Measurements from ENCODE around the gene F2. TPM values are rescaled to one million over a fixed set of nuclear protein-coding genes. Genes with fewer than 3 reads are reported as not detected.

The F2 gene
- total and polyA plus RNA-seq, 11 donors = 0.08 to 0.18 (median 0.17) TPM; not detected in 8

GRCh38 chr11:46722566-46723358, 3.7 kb downstream of the F2 start:
- ATAC-seq = no peak
- DNase-seq = no peak
- TF ChIP-seq, protein P1, sequence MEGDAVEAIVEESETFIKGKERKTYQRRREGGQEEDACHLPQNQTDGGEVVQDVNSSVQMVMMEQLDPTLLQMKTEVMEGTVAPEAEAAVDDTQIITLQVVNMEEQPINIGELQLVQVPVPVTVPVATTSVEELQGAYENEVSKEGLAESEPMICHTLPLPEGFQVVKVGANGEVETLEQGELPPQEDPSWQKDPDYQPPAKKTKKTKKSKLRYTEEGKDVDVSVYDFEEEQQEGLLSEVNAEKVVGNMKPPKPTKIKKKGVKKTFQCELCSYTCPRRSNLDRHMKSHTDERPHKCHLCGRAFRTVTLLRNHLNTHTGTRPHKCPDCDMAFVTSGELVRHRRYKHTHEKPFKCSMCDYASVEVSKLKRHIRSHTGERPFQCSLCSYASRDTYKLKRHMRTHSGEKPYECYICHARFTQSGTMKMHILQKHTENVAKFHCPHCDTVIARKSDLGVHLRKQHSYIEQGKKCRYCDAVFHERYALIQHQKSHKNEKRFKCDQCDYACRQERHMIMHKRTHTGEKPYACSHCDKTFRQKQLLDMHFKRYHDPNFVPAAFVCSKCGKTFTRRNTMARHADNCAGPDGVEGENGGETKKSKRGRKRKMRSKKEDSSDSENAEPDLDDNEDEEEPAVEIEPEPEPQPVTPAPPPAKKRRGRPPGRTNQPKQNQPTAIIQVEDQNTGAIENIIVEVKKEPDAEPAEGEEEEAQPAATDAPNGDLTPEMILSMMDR (IDR thresholded peaks at IDR 0.05) = no peak
- TF ChIP-seq POLR2A (IDR thresholded peaks at IDR 0.05) = no peak
- H3K9me3 ChIP-seq = no peaks in the 10 kb centered on the region
- H3K36me3 ChIP-seq = no peaks in the 10 kb centered on the region
- H3K4me1 ChIP-seq = no peaks in the 10 kb centered on the region
- H3K27me3 ChIP-seq = no peaks in the 10 kb centered on the region
- intact Hi-C loops (cut with DNase I) = no loop called here
- H3K27ac ChIP-seq = no peak overlapping the region
- 91 to 96% (median 93%) methylated on average over 11 of the region's 11 CpGs for WGBS, 4 donors
- H3K4me3 ChIP-seq = no peak overlapping the region

- no peaks in the 10 kb centered on the region for H3K27me3 ChIP-seq
- intact Hi-C loops (cut with DNase I) = no loop called here
- WGBS, 4 donors = 85 to 100% (median 90%) methylated on average over 1 to 8 of the region's 8 CpGs
- no peaks in the 10 kb centered on the region for H3K9me3 ChIP-seq
- DNase-seq (no peak), ATAC-seq (no peak)
- no peaks in the 10 kb centered on the region for H3K4me1 ChIP-seq
- H3K27ac ChIP-seq = no peak overlapping the region
- no peaks in the 10 kb centered on the region for H3K36me3 ChIP-seq
- H3K4me3 ChIP-seq = no peak overlapping the region
- no peak for TF ChIP-seq POLR2A (IDR thresholded peaks at IDR 0.05)
- TF ChIP-seq, protein P1 (IDR thresholded peaks at IDR 0.05) = no peak
Measured at GRCh38 chr11:46723359-46723680, 4.3 kb downstream of the F2 start.

- DNase-seq (no peak), ATAC-seq (no peak)
- H3K36me3 ChIP-seq = no peaks in the 10 kb centered on the region
- intact Hi-C loops (cut with DNase I) = no loop called here
- no peak overlapping the region for H3K27ac ChIP-seq
- no peaks in the 10 kb centered on the region for H3K9me3 ChIP-seq
- H3K4me1 ChIP-seq = no peaks in the 10 kb centered on the region
- TF ChIP-seq POLR2A (IDR thresholded peaks at IDR 0.05) = no peak
- TF ChIP-seq, protein P1 (IDR thresholded peaks at IDR 0.05) = no peak
- no peak overlapping the region for H3K4me3 ChIP-seq
- whole genome bisulfite sequencing, 4 donors = 64 to 74% (median 68%) methylated on average over 8 of the region's 8 CpGs
- H3K27me3 ChIP-seq = no peaks in the 10 kb centered on the region
Measured at GRCh38 chr11:46724088-46724487, 5.1 kb downstream of the F2 start.

DNA sequence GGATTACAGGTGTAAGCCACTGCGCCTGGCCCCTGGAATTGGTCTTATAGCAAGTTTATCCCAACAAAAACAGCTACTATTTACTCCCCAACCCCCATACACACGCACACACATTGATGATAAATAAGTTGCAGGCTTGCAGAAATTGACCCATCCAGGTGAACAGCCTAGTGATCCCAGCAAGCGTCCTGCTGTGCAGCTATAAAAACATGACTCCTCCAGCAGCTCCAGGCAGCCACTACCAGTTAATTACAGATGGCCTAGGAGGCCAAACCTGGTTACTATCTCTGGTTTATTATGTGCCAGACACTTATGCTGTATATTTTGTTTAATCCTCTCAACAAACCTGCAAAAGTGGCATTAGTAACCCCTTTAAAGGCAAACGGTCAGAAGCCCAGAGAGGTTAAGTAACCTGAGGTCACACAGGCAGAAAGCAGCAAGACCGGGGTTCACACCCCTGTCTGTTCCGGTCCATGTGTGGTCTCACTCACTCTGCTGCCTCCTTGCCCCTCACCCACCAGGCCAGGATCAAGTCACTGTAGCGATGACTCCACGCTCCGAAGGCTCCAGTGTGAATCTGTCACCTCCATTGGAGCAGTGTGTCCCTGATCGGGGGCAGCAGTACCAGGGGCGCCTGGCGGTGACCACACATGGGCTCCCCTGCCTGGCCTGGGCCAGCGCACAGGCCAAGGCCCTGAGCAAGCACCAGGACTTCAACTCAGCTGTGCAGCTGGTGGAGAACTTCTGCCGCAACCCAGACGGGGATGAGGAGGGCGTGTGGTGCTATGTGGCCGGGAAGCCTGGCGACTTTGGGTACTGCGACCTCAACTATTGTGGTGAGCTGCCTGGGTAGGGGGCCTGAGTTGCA, 6.6 kb downstream of the F2 start:
- H3K27ac ChIP-seq = no peak overlapping the region
- no peaks in the 10 kb centered on the region for H3K36me3 ChIP-seq
- no peaks in the 10 kb centered on the region for H3K9me3 ChIP-seq
- H3K4me3 ChIP-seq = no peak overlapping the region
- TF ChIP-seq POLR2A (IDR thresholded peaks at IDR 0.05) = no peak
- TF ChIP-seq, protein P1 (IDR thresholded peaks at IDR 0.05) = no peak
- intact Hi-C loops (cut with DNase I) = no loop called here
- no peaks in the 10 kb centered on the region for H3K4me1 ChIP-seq
- no peaks in the 10 kb centered on the region for H3K27me3 ChIP-seq
- DNase-seq (no peak), ATAC-seq (no peak)
- WGBS, 4 donors = 92 to 95% (median 93%) methylated on average over 17 to 19 of the region's 19 CpGs

All from heart left ventricle (tissue), 16 donors.